Lower lobe of right lung (tissue), 2 donors: Measurements from ENCODE around the gene ADGRB3. TPM values are rescaled to one million over a fixed set of nuclear protein-coding genes. Genes with fewer than 3 reads are reported as not detected.

Experiments used
- ATAC-seq, 2 donors: fragments of 200-7000 bp; cut with Tn5 transposase; one replicate each; pipeline ENCODE4 v1.9.1; 2020 to 2022; ENCODE audit warnings: mild to moderate bottlenecking in 2 of 2, moderate library complexity in 2 of 2
- DNase-seq: peaks from one replicate; pipeline ENCODE4 v3.0.0-alpha.2; 2020
- H3K27ac ChIP-seq: fragments of 200-600 bp; one replicate; pipeline ENCODE4 v1.8.0; 2022
- H3K27me3 ChIP-seq: fragments of 200-600 bp; one replicate; pipeline ENCODE4 v1.8.0; 2022; ENCODE audit warnings: low read depth
- H3K36me3 ChIP-seq: fragments of 200-600 bp; one replicate; pipeline ENCODE4 v1.8.0; 2022; ENCODE audit warnings: mild to moderate bottlenecking
- H3K4me1 ChIP-seq: fragments of 200-600 bp; one replicate; pipeline ENCODE4 v1.8.0; 2022
- H3K4me3 ChIP-seq: fragments of 200-600 bp; one replicate; pipeline ENCODE4 v1.8.0; 2022; ENCODE audit warnings: mild to moderate bottlenecking
- H3K9me3 ChIP-seq: fragments of 200-600 bp; one replicate; pipeline ENCODE4 v1.8.0; 2022
- CTCF ChIP-seq: fragments of 200-600 bp; IDR thresholded peaks from one replicate; pipeline ENCODE4 v1.8.0; 2022; ENCODE audit warnings: antibody characterized with exemption, mild to moderate bottlenecking
- intact Hi-C: fragments of 100-400 bp; cut with DNase I; formaldehyde crosslinking; loops from one replicate; pipeline ENCODE4 v1.11.0; 2022
- total RNA-seq: library from RNA; stranded (reverse); fragmentation: NEBNext Ultra II Directional; extraction: Animal tissue kit (Norgen Biotek cat#: 25700); gene quantifications from one replicate; pipeline ENCODE4 v1.2.1, GENCODE V29; 2021
- donor health status: DM: no; HTN: yes; CAD: no; lungs with severe emphysema.

ADGRB3 gene
- total RNA-seq, 1 donor from 2014 or later: 2.3 TPM

- H3K27me3 ChIP-seq: no peaks in the 10 kb centered on the region
- no peaks in the 10 kb centered on the region for H3K36me3 ChIP-seq
- H3K27ac ChIP-seq: no peak overlapping the region
- H3K4me1 ChIP-seq: no peaks in the 10 kb centered on the region
- intact Hi-C loops: no loop called here
- DNase-seq (no peak), ATAC-seq (no peak)
- no peak overlapping the region for H3K4me3 ChIP-seq
- no peaks in the 10 kb centered on the region for H3K9me3 ChIP-seq
- no peak for TF ChIP-seq CTCF
These were observed 630.0 kb downstream of the ADGRB3 start for GRCh38 chr6:69265090-69265489.

- ATAC-seq (no peak), DNase-seq (no peak)
- no peak overlapping the region for H3K27ac ChIP-seq
- H3K36me3 ChIP-seq: no peaks in the 10 kb centered on the region
- H3K9me3 ChIP-seq: no peaks in the 10 kb centered on the region
- H3K4me1 ChIP-seq: no peaks in the 10 kb centered on the region
- no peaks in the 10 kb centered on the region for H3K27me3 ChIP-seq
- intact Hi-C loops: no loop called here
- H3K4me3 ChIP-seq: no peak overlapping the region
- no peak for TF ChIP-seq CTCF
These were observed 630.6 kb downstream of the ADGRB3 start for GRCh38 chr6:69265706-69266105.

- intact Hi-C loops: no loop called here
These were observed 641.1 kb downstream of the ADGRB3 start for GRCh38 chr6:69276204-69276603.

GRCh38 chr6:69279805-69280204 lies 644.7 kb downstream of the ADGRB3 start:
- Histone ChIP-seq H3K4me3 (no peak overlapping the region), H3K9me3 (no peaks in the 10 kb centered on the region), H3K27ac (no peak overlapping the region), H3K36me3 (no peaks in the 10 kb centered on the region), H3K27me3 (no peaks in the 10 kb centered on the region), H3K4me1 (no peaks in the 10 kb centered on the region)
- ATAC-seq (no peak), DNase-seq (no peak)
- TF ChIP-seq CTCF: no peak
- intact Hi-C loops: no loop called here

More at GRCh38 chr6:69276204-69276603, 641.1 kb downstream of the ADGRB3 start:
- no peak for ATAC-seq
- Histone ChIP-seq H3K4me1 (no peaks in the 10 kb centered on the region), H3K27ac (no peak overlapping the region), H3K36me3 (no peaks in the 10 kb centered on the region), H3K9me3 (no peaks in the 10 kb centered on the region), H3K4me3 (no peak overlapping the region), H3K27me3 (no peaks in the 10 kb centered on the region)
- no peak for TF ChIP-seq CTCF
- DNase-seq: no peak

GRCh38 chr6:69280858-69281257 lies 645.8 kb downstream of the ADGRB3 start:
- DNase-seq: no peak
- H3K27ac ChIP-seq: no peak overlapping the region
- H3K4me3 ChIP-seq: no peak overlapping the region
- no peak for ATAC-seq
- no peaks in the 10 kb centered on the region for H3K27me3 ChIP-seq
- no peaks in the 10 kb centered on the region for H3K9me3 ChIP-seq
- H3K4me1 ChIP-seq: no peaks in the 10 kb centered on the region
- TF ChIP-seq CTCF: no peak
- intact Hi-C loops: no loop called here
- H3K36me3 ChIP-seq: no peaks in the 10 kb centered on the region
